IMR-90 (cell line): ENCODE measurements around the gene AVPR2. TPM values are rescaled to one million over a fixed set of nuclear protein-coding genes. Genes with fewer than 3 reads are reported as not detected.

Source experiments
- ATAC-seq: fragments of 200-7000 bp; cut with Tn5 transposase; 2 replicates; pipeline ENCODE4 v1.9.1; 2020; ENCODE audit warnings: low read depth, mild to moderate bottlenecking, moderate library complexity
- BruUV-seq: library from RNA; stranded (reverse); fragments of 400-500 nt; replicated peaks from 2 replicates; lab custom pipeline; 2021; lab: Mats Ljungman, UMichigan
- CTCF ChIA-PET: fragments of 300-600 bp; formaldehyde crosslinking; extraction: SDS; loops from one replicate; lab custom pipeline; 2021; ENCODE audit warnings: antibody characterized with exemption; lab: Yijun Ruan, JAX
- POLR2A ChIA-PET: fragments of 300-600 bp; sonication (Branson Sonifier 250); formaldehyde crosslinking; loops from one replicate; lab custom pipeline; 2022; ENCODE audit warnings: antibody characterized with exemption; ENCODE audit not compliant: unreplicated experiment; lab: Charles Lee
- DNase-seq: peaks from one replicate; pipeline ENCODE4 v3.0.0; 2013
- H2AFZ ChIP-seq: replicated peaks from 2 replicates; pipeline ENCODE3; 2013; ENCODE audit warnings: low read length, mild to moderate bottlenecking; ENCODE audit not compliant: poor library complexity
- H2AK5ac ChIP-seq: 2 replicates; pipeline ENCODE4 v1.6.1; 2013; ENCODE audit warnings: low read depth, low read length, inconsistent platforms
- H2AK9ac ChIP-seq: replicated peaks from 2 replicates; pipeline ENCODE3; 2013; ENCODE audit warnings: mild to moderate bottlenecking, low read depth, low read length, moderate library complexity; ENCODE audit not compliant: poor library complexity
- H2BK120ac ChIP-seq: 2 replicates; pipeline ENCODE4 v1.6.1; 2013; ENCODE audit warnings: low read depth, low read length, inconsistent platforms
- H2BK15ac ChIP-seq: 3 replicates; pipeline ENCODE4 v1.6.1; 2013; ENCODE audit warnings: low read depth, low read length, inconsistent platforms
- H2BK20ac ChIP-seq: 2 replicates; pipeline ENCODE4 v1.6.1; 2013; ENCODE audit warnings: low read depth, mild to moderate bottlenecking, inconsistent platforms, low read length, moderate library complexity
- H2BK5ac ChIP-seq: 2 replicates; pipeline ENCODE4 v1.6.1; 2013; ENCODE audit warnings: mild to moderate bottlenecking, low read depth, low read length, inconsistent platforms; ENCODE audit not compliant: poor library complexity, severe bottlenecking
- H3K14ac ChIP-seq: replicated peaks from 2 replicates; pipeline ENCODE4 v1.6.1; 2013; ENCODE audit warnings: low read depth, low read length, inconsistent platforms
- H3K18ac ChIP-seq: 2 replicates; pipeline ENCODE4 v1.6.1; 2013; ENCODE audit warnings: low read depth, low read length, control low read depth
- H3K23ac ChIP-seq: 2 replicates; pipeline ENCODE4 v1.6.1; 2013; ENCODE audit warnings: low read depth, low read length, inconsistent platforms
- H3K27ac ChIP-seq: 2 replicates; pipeline ENCODE4 v1.5.1; 2013; ENCODE audit warnings: mild to moderate bottlenecking, control low read depth, low read length; ENCODE audit not compliant: insufficient read depth
- H3K27me3 ChIP-seq: 2 replicates; pipeline ENCODE4 v1.6.1; 2013; ENCODE audit warnings: low read length; ENCODE audit not compliant: control insufficient read depth, insufficient read depth
- H3K36me3 ChIP-seq: 2 replicates; pipeline ENCODE4 v1.6.1; 2013; ENCODE audit warnings: low read length, mixed read lengths; ENCODE audit not compliant: control insufficient read depth, insufficient read depth
- H3K4ac ChIP-seq: 2 replicates; pipeline ENCODE4 v1.6.1; 2013; ENCODE audit warnings: low read depth, low read length, inconsistent platforms
- H3K4me1 ChIP-seq: 2 replicates; pipeline ENCODE4 v1.6.1; 2013; ENCODE audit warnings: low read length, mixed read lengths; ENCODE audit not compliant: control insufficient read depth, insufficient read depth
- H3K4me2 ChIP-seq: 2 replicates; pipeline ENCODE4 v1.6.1; 2013; ENCODE audit warnings: low read depth, mild to moderate bottlenecking, control low read depth, low read length, moderate library complexity
- H3K4me3 ChIP-seq: 2 replicates; pipeline ENCODE4 v1.5.1; 2013; ENCODE audit warnings: low read depth, mild to moderate bottlenecking, control low read depth, low read length, moderate library complexity; ENCODE audit not compliant: insufficient read depth
- H3K56ac ChIP-seq: 2 replicates; pipeline ENCODE4 v1.6.1; 2013; ENCODE audit warnings: low read length, inconsistent platforms; ENCODE audit not compliant: insufficient read depth; ENCODE audit errors: extremely low read depth
- H3K79me1 ChIP-seq, 2 experiments: 2 replicates each; pipeline ENCODE4 v1.6.1; 2013; ENCODE audit warnings: low read length in 2 of 2, inconsistent platforms in 1 of 2, low read depth in 1 of 2
- H3K9ac ChIP-seq: 2 replicates; pipeline ENCODE4 v1.6.1; 2013; ENCODE audit warnings: low read depth, low read length, control low read depth
- H3K9me1 ChIP-seq: 2 replicates; pipeline ENCODE4 v1.6.1; 2013; ENCODE audit warnings: low read length, inconsistent platforms; ENCODE audit not compliant: insufficient read depth
- H3K9me3 ChIP-seq: 2 replicates; pipeline ENCODE4 v1.6.1; 2013; ENCODE audit warnings: low read length; ENCODE audit not compliant: control insufficient read depth, insufficient read depth
- H4K20me1 ChIP-seq: 2 replicates; pipeline ENCODE4 v1.6.1; 2013; ENCODE audit warnings: low read length, inconsistent platforms; ENCODE audit not compliant: insufficient read depth
- H4K5ac ChIP-seq: 2 replicates; pipeline ENCODE4 v1.6.1; 2013; ENCODE audit warnings: mild to moderate bottlenecking, low read depth, low read length, control low read depth
- H4K8ac ChIP-seq, 2 experiments: 2 replicates each; pipeline ENCODE4 v1.6.1; 2013; ENCODE audit warnings: low read depth in 2 of 2, low read length in 2 of 2, control low read depth in 1 of 2, inconsistent platforms in 1 of 2
- H4K91ac ChIP-seq: 2 replicates; pipeline ENCODE4 v1.6.1; 2013; ENCODE audit warnings: low read depth, low read length, inconsistent platforms; ENCODE audit not compliant: insufficient read depth
- BHLHE40 ChIP-seq: fragments of 150-350 bp; IDR thresholded peaks from 2 replicates; pipeline ENCODE4 v1.6.1; 2016; ENCODE audit warnings: mild to moderate bottlenecking, low read depth, low read length
- CEBPB ChIP-seq: IDR thresholded peaks from 2 replicates; pipeline ENCODE4 v1.6.1; 2012; ENCODE audit warnings: low read depth, low read length, improper control_type of control experiment
- CHD1 ChIP-seq: IDR thresholded peaks from 2 replicates; pipeline ENCODE4 v1.6.1; 2012; ENCODE audit warnings: low read depth, low read length, improper control_type of control experiment
- MAZ ChIP-seq: IDR thresholded peaks from 2 replicates; pipeline ENCODE4 v1.6.1; 2012; ENCODE audit warnings: low read depth, mild to moderate bottlenecking, low read length, improper control_type of control experiment, moderate library complexity, borderline replicate concordance
- RCOR1 ChIP-seq: IDR thresholded peaks from 2 replicates; pipeline ENCODE4 v1.6.1; 2012; ENCODE audit warnings: mild to moderate bottlenecking, low read length, improper control_type of control experiment; ENCODE audit not compliant: insufficient replicate concordance
- RFX5 ChIP-seq: IDR thresholded peaks from 2 replicates; pipeline ENCODE4 v1.8.0; 2012; ENCODE audit warnings: low read depth, mild to moderate bottlenecking, low read length, moderate library complexity
- USF2 ChIP-seq: fragments of 150-350 bp; IDR thresholded peaks from 2 replicates; pipeline ENCODE4 v1.6.1; 2017; ENCODE audit warnings: mild to moderate bottlenecking, antibody characterized with exemption, low read length, low read depth
- WGBS, 2 experiments: methylation state at CpG; one replicate each; pipeline versions ENCODE4 v1.1.5 to v1.1.7; 2013; ENCODE audit warnings: missing lambda C conversion rate in 2 of 2; ENCODE audit not compliant: insufficient read length in 1 of 2; ENCODE audit errors: extremely low coverage in 2 of 2; 5-methylcytosine and 5-hydroxymethylcytosine counted together
- dilution Hi-C: fragments of 300-500 bp; cut with HindIII; formaldehyde crosslinking; loops from one replicate; pipeline ENCODE4 v1.14.3; 2018; ENCODE audit warnings: low sequenced_read_pairs; ENCODE audit not compliant: unreplicated experiment
- in situ Hi-C: fragments of 300-500 bp; cut with MboI; formaldehyde crosslinking; loops from 3 replicates; pipeline ENCODE4 v1.14.3; 2019; ENCODE audit warnings: low sequenced_read_pairs, inconsistent platforms, mixed read lengths
- intact Hi-C: fragments of 100-400 bp; cut with micrococcal nuclease; formaldehyde crosslinking; loops from 2 replicates; pipeline ENCODE4 v1.10.0; 2022
- polyA plus RNA-seq, 3 experiments: library from polyadenylated mRNA; depleted of rRNA; stranded (reverse); fragments of >200 nt; gene quantifications; 2 replicates each; pipeline ENCODE4 v1.2.3, GENCODE V29; 2012; ENCODE audit warnings: low replicate concordance in 1 of 3
- total RNA-seq: library from RNA; depleted of rRNA; stranded (reverse); fragments of >200 nt; gene quantifications from 2 replicates; pipeline ENCODE4 v1.2.3, GENCODE V29; 2012
- TF ChIP-seq, protein P1 (sequence below): fragments of 150-350 bp; IDR thresholded peaks from 2 replicates; pipeline ENCODE4 v1.6.1; 2016; ENCODE audit warnings: low read depth, mild to moderate bottlenecking, low read length, moderate library complexity, borderline replicate concordance

AVPR2 gene
- total and polyA plus RNA-seq, 2 of the 4 experiments (the other 2 are of a cell fraction), result not detected

DNA sequence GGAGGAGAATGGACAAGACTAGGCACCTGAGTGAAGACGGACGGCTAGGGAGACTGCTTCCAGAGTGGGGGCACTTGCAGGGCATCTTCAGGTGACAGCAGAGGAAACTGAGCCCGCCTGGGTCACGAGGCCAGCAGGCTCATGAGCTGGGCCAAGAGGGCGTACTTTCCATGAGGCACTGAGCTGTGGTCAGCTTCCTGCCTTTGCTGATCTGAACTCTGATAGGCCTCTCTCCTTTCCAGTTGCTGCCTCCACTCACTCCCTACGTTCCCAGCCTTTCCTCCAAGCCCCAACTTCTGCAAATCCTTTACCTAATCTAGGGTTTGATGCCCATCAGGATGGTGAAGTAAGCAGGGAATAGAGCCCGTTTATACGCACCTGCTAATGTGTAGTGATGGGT lies 17.1 kb upstream of the AVPR2 start:
- ChIA-PET POLR2A (no interaction called here), CTCF (no interaction called here)
- in situ Hi-C loops (no loop called here), dilution Hi-C loops (no loop called here), intact Hi-C loops (no loop called here)
- H3K79me1 ChIP-seq, result no peaks in the 10 kb centered on the region
- H3K27ac ChIP-seq, result no peak overlapping the region
- peaks cover 61% of the 10 kb centered on the region for H3K27me3 ChIP-seq
- H3K9me1 ChIP-seq, result no peaks in the 10 kb centered on the region
- no peaks in the 10 kb centered on the region for H4K20me1 ChIP-seq
- H2AFZ ChIP-seq, result no peak overlapping the region
- H4K5ac ChIP-seq, result no peak overlapping the region
- ATAC-seq, result no peak
- H3K9me3 ChIP-seq, result peaks cover 4% of the 10 kb centered on the region
- WGBS, 2 experiments, result 83% methylated on average over 4 of the region's 8 CpGs; no CpG with 5 or more reads in 1 of the 2 experiments
- H3K14ac ChIP-seq, result no peak overlapping the region
- H2AK5ac ChIP-seq, result no peak overlapping the region
- H3K23ac ChIP-seq, result no peak overlapping the region
- no peak overlapping the region for H2BK120ac ChIP-seq
- H3K9ac ChIP-seq, result no peak overlapping the region
- H3K56ac ChIP-seq, result no peak overlapping the region
- H2BK20ac ChIP-seq, result no peak overlapping the region
- H2AK9ac ChIP-seq, result no peak overlapping the region
- no peak overlapping the region for H3K4me3 ChIP-seq
- H3K4me1 ChIP-seq, result no peaks in the 10 kb centered on the region
- BruUV-seq, result no TSS peak
- no peak for TF ChIP-seq MAZ
- TF ChIP-seq BHLHE40, result no peak
- TF ChIP-seq CHD1, result no peak
- TF ChIP-seq USF2, result no peak
- TF ChIP-seq, protein P1, sequence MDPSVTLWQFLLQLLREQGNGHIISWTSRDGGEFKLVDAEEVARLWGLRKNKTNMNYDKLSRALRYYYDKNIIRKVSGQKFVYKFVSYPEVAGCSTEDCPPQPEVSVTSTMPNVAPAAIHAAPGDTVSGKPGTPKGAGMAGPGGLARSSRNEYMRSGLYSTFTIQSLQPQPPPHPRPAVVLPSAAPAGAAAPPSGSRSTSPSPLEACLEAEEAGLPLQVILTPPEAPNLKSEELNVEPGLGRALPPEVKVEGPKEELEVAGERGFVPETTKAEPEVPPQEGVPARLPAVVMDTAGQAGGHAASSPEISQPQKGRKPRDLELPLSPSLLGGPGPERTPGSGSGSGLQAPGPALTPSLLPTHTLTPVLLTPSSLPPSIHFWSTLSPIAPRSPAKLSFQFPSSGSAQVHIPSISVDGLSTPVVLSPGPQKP, result no peak
- TF ChIP-seq CEBPB, result no peak
- no peak for TF ChIP-seq RCOR1
- TF ChIP-seq RFX5, result no peak
- H3K36me3 ChIP-seq, result no peaks in the 10 kb centered on the region
- no peak overlapping the region for H4K8ac ChIP-seq
- no peak overlapping the region for H3K4ac ChIP-seq
- no peak overlapping the region for H3K4me2 ChIP-seq
- H4K91ac ChIP-seq, result no peak overlapping the region
- no peak overlapping the region for H2BK15ac ChIP-seq
- H2BK5ac ChIP-seq, result no peak overlapping the region
- H3K18ac ChIP-seq, result no peak overlapping the region
- no peak for DNase-seq
